ENCODE measurements around the gene PDE4B. TPM values are rescaled to one million over a fixed set of nuclear protein-coding genes. Genes with fewer than 3 reads are reported as not detected.

Gene PDE4B
- total RNA-seq, 1 donor from 2014 or later = 10.9 TPM

- Mint-ChIP-seq H3K9me3 (peaks cover 4% of the 10 kb centered on the region), H3K4me1 (peaks cover 21% of the 10 kb centered on the region)
Observed at GRCh38 chr1:66177510-66177909, 384.8 kb downstream of the PDE4B start.

GRCh38 chr1:66182026-66182425, 389.3 kb downstream of the PDE4B start:
- H3K4me1 Mint-ChIP-seq = peaks cover 29% of the 10 kb centered on the region
- peaks cover 2% of the 10 kb centered on the region for H3K27me3 Mint-ChIP-seq
- H3K4me3 Mint-ChIP-seq = peak overlapping the region; percentile 30
- H3K27ac Mint-ChIP-seq = no peak overlapping the region
- peaks cover 10% of the 10 kb centered on the region for H3K9me3 Mint-ChIP-seq
- DNase-seq = peak; percentile 58
- peaks cover 2% of the 10 kb centered on the region for H3K36me3 Mint-ChIP-seq (ENCODE audit: low read depth)
- intact Hi-C loops (cut with micrococcal nuclease) = loop anchor here (2.0 to 5.0 kb wide), 4 partner anchors 45 to 369 kb away; no protein-coding TSS in a partner anchor

More at GRCh38 chr1:66177510-66177909, 384.8 kb downstream of the PDE4B start:
- Mint-ChIP-seq H3K27ac (no peak overlapping the region), H3K4me3 (no peak overlapping the region), H3K27me3 (peaks cover 6% of the 10 kb centered on the region), H3K36me3 (ENCODE audit: low read depth) (no peaks in the 10 kb centered on the region)
- peak; percentile 22 for DNase-seq
- intact Hi-C loops (cut with micrococcal nuclease) = no loop called here

- Mint-ChIP-seq H3K9me3 (peaks cover 10% of the 10 kb centered on the region), H3K4me3 (peak overlapping the region; percentile 52), H3K36me3 (ENCODE audit: low read depth) (peaks cover 2% of the 10 kb centered on the region), H3K27ac (peak overlapping the region; percentile 52), H3K27me3 (peaks cover 1% of the 10 kb centered on the region), H3K4me1 (peaks cover 29% of the 10 kb centered on the region)
- intact Hi-C loops (cut with micrococcal nuclease) = loop anchor here (2.0 to 5.0 kb wide), 4 partner anchors 45 to 370 kb away; no protein-coding TSS in a partner anchor
- DNase-seq = peak; percentile 84
Observed at GRCh38 chr1:66182551-66183178, 390.0 kb downstream of the PDE4B start.

GRCh38 chr1:66183400-66183799, 390.7 kb downstream of the PDE4B start:
- Mint-ChIP-seq H3K9me3 (peaks cover 10% of the 10 kb centered on the region), H3K4me3 (peak overlapping the region; percentile 52), H3K36me3 (ENCODE audit: low read depth) (peaks cover 2% of the 10 kb centered on the region), H3K4me1 (peaks cover 29% of the 10 kb centered on the region), H3K27me3 (peaks cover 1% of the 10 kb centered on the region), H3K27ac (peak overlapping the region; percentile 1)
- no peak for DNase-seq
- intact Hi-C loops (cut with micrococcal nuclease) = loop anchor here (2.0 to 5.0 kb wide), 4 partner anchors 46 to 371 kb away; no protein-coding TSS in a partner anchor

- no peak for DNase-seq
- intact Hi-C loops (cut with micrococcal nuclease) = no loop called here
- H3K9me3 Mint-ChIP-seq = no peaks in the 10 kb centered on the region
- no peak overlapping the region for H3K27ac Mint-ChIP-seq
- H3K4me3 Mint-ChIP-seq = no peak overlapping the region
- H3K27me3 Mint-ChIP-seq = peaks cover 10% of the 10 kb centered on the region
- no peaks in the 10 kb centered on the region for H3K4me1 Mint-ChIP-seq
- H3K36me3 Mint-ChIP-seq (ENCODE audit: low read depth) = no peaks in the 10 kb centered on the region
Observed at GRCh38 chr1:66197120-66197519, 404.4 kb downstream of the PDE4B start.

GRCh38 chr1:66197785-66198184, 405.1 kb downstream of the PDE4B start:
- no peaks in the 10 kb centered on the region for H3K36me3 Mint-ChIP-seq (ENCODE audit: low read depth)
- no peaks in the 10 kb centered on the region for H3K9me3 Mint-ChIP-seq
- peaks cover 10% of the 10 kb centered on the region for H3K27me3 Mint-ChIP-seq
- H3K4me3 Mint-ChIP-seq = no peak overlapping the region
- DNase-seq = no peak
- intact Hi-C loops (cut with micrococcal nuclease) = no loop called here
- no peaks in the 10 kb centered on the region for H3K4me1 Mint-ChIP-seq
- no peak overlapping the region for H3K27ac Mint-ChIP-seq

- peaks cover 13% of the 10 kb centered on the region for H3K9me3 Mint-ChIP-seq
- H3K36me3 Mint-ChIP-seq (ENCODE audit: low read depth) = no peaks in the 10 kb centered on the region
Observed at GRCh38 chr1:66206563-66207144, 414.0 kb downstream of the PDE4B start.

GRCh38 chr1:66207484-66207883, 414.8 kb downstream of the PDE4B start:
- Mint-ChIP-seq H3K27ac (no peak overlapping the region), H3K4me3 (no peak overlapping the region), H3K27me3 (peaks cover 8% of the 10 kb centered on the region), H3K4me1 (no peaks in the 10 kb centered on the region), H3K36me3 (ENCODE audit: low read depth) (no peaks in the 10 kb centered on the region), H3K9me3 (peaks cover 13% of the 10 kb centered on the region)
- no peak for DNase-seq
- intact Hi-C loops (cut with micrococcal nuclease) = no loop called here

More at GRCh38 chr1:66206563-66207144, 414.0 kb downstream of the PDE4B start:
- no peak for DNase-seq
- intact Hi-C loops (cut with micrococcal nuclease) = no loop called here
- no peak overlapping the region for H3K4me3 Mint-ChIP-seq
- H3K27me3 Mint-ChIP-seq = peaks cover 8% of the 10 kb centered on the region
- H3K4me1 Mint-ChIP-seq = no peaks in the 10 kb centered on the region
- H3K27ac Mint-ChIP-seq = no peak overlapping the region

- no peak overlapping the region for H3K4me3 Mint-ChIP-seq
- no peaks in the 10 kb centered on the region for H3K4me1 Mint-ChIP-seq
- peaks cover 6% of the 10 kb centered on the region for H3K27me3 Mint-ChIP-seq
- no peaks in the 10 kb centered on the region for H3K36me3 Mint-ChIP-seq (ENCODE audit: low read depth)
- intact Hi-C loops (cut with micrococcal nuclease) = no loop called here
- no peak overlapping the region for H3K27ac Mint-ChIP-seq
- H3K9me3 Mint-ChIP-seq = peaks cover 9% of the 10 kb centered on the region
- no peak for DNase-seq
Observed at GRCh38 chr1:66208632-66209031, 415.9 kb downstream of the PDE4B start.

GRCh38 chr1:66210635-66211244, 418.0 kb downstream of the PDE4B start:
- intact Hi-C loops (cut with micrococcal nuclease) = no loop called here
- Mint-ChIP-seq H3K4me1 (peaks cover 14% of the 10 kb centered on the region), H3K27me3 (peaks cover 4% of the 10 kb centered on the region), H3K4me3 (no peak overlapping the region), H3K27ac (no peak overlapping the region), H3K36me3 (ENCODE audit: low read depth) (peaks cover 2% of the 10 kb centered on the region), H3K9me3 (peaks cover 16% of the 10 kb centered on the region)
- no peak for DNase-seq

- Mint-ChIP-seq H3K4me1 (peaks cover 14% of the 10 kb centered on the region), H3K4me3 (no peak overlapping the region), H3K27ac (no peak overlapping the region), H3K36me3 (ENCODE audit: low read depth) (peaks cover 2% of the 10 kb centered on the region), H3K9me3 (peaks cover 13% of the 10 kb centered on the region), H3K27me3 (peaks cover under 1% of the 10 kb centered on the region)
- intact Hi-C loops (cut with micrococcal nuclease) = no loop called here
- DNase-seq = no peak
Observed at GRCh38 chr1:66211521-66211920, 418.8 kb downstream of the PDE4B start.

GRCh38 chr1:66213491-66213890, 420.8 kb downstream of the PDE4B start:
- no peaks in the 10 kb centered on the region for H3K27me3 Mint-ChIP-seq
- H3K27ac Mint-ChIP-seq = no peak overlapping the region
- peaks cover 17% of the 10 kb centered on the region for H3K9me3 Mint-ChIP-seq
- peaks cover 2% of the 10 kb centered on the region for H3K36me3 Mint-ChIP-seq (ENCODE audit: low read depth)
- peaks cover 14% of the 10 kb centered on the region for H3K4me1 Mint-ChIP-seq
- H3K4me3 Mint-ChIP-seq = no peak overlapping the region
- intact Hi-C loops (cut with micrococcal nuclease) = no loop called here
- DNase-seq = no peak

GRCh38 chr1:66214901-66215300, 422.2 kb downstream of the PDE4B start:
- Mint-ChIP-seq H3K4me1 (peaks cover 14% of the 10 kb centered on the region), H3K27ac (peak overlapping the region; percentile 41)

GRCh38 chr1:66217021-66217420, 424.3 kb downstream of the PDE4B start:
- H3K36me3 Mint-ChIP-seq (ENCODE audit: low read depth) = peaks cover 2% of the 10 kb centered on the region
- H3K27me3 Mint-ChIP-seq = no peaks in the 10 kb centered on the region
- H3K27ac Mint-ChIP-seq = no peak overlapping the region
- H3K4me1 Mint-ChIP-seq = peaks cover 14% of the 10 kb centered on the region
- no peak for DNase-seq
- intact Hi-C loops (cut with micrococcal nuclease) = no loop called here
- H3K9me3 Mint-ChIP-seq = peaks cover 17% of the 10 kb centered on the region
- H3K4me3 Mint-ChIP-seq = no peak overlapping the region

More at GRCh38 chr1:66214901-66215300, 422.2 kb downstream of the PDE4B start:
- peak; percentile 78 for DNase-seq
- no peaks in the 10 kb centered on the region for H3K27me3 Mint-ChIP-seq
- H3K9me3 Mint-ChIP-seq = peaks cover 17% of the 10 kb centered on the region
- peaks cover 2% of the 10 kb centered on the region for H3K36me3 Mint-ChIP-seq (ENCODE audit: low read depth)
- H3K4me3 Mint-ChIP-seq = no peak overlapping the region
- intact Hi-C loops (cut with micrococcal nuclease) = no loop called here
